GM12874 (cell line): ENCODE results near the gene PBX1.

Experiments used
- TF ChIP-seq, protein P1 (sequence below): IDR thresholded peaks from 2 replicates; pipeline ENCODE4 v1.5.1; 2011; ENCODE audit warnings: low read depth, mild to moderate bottlenecking, control low read depth, low read length, moderate library complexity; ENCODE audit not compliant: insufficient read depth

The PBX1 gene

DNA sequence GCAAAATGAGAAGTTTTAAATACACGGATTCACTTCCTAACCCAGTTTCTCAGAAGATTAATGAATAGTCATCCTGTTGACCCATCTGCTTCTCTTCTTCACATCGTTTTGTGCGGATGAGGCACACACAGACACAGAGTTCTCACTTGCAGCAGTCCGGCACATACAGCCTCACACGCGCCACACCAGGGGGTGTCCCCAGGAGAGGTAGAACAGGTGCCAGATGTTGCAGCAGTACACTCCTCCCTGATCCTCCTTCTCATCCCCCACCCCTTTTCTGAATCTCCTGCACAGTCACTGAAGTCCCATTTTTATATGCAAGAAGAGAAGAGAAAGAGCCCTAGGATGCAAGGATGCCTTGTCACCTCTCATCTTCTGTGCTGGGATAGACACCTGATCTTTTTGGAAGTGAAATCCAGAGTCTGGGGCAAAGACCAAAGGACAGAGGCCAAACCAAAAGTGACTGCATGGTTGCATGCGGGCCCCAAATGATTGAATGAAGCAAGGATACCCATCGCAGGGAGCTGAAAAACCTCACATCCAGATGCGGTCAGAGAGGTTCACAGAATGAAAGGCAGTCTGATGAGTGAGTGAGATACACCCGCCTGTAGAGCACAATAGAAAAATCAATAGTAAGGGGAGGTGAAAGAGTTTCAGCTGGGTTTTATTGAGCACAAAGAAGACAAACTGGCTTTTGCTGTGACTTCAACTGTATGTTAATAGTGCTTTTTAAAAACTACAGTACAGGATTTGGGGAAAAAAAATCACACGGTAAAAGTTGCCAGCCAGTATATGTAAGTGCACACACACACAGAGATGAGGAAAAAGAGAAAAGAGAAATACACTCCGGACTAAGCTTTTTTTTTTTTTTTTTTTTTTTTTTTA, 28.9 kb downstream of the PBX1 start:
- TF ChIP-seq, protein P1, sequence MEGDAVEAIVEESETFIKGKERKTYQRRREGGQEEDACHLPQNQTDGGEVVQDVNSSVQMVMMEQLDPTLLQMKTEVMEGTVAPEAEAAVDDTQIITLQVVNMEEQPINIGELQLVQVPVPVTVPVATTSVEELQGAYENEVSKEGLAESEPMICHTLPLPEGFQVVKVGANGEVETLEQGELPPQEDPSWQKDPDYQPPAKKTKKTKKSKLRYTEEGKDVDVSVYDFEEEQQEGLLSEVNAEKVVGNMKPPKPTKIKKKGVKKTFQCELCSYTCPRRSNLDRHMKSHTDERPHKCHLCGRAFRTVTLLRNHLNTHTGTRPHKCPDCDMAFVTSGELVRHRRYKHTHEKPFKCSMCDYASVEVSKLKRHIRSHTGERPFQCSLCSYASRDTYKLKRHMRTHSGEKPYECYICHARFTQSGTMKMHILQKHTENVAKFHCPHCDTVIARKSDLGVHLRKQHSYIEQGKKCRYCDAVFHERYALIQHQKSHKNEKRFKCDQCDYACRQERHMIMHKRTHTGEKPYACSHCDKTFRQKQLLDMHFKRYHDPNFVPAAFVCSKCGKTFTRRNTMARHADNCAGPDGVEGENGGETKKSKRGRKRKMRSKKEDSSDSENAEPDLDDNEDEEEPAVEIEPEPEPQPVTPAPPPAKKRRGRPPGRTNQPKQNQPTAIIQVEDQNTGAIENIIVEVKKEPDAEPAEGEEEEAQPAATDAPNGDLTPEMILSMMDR: no peak

DNA sequence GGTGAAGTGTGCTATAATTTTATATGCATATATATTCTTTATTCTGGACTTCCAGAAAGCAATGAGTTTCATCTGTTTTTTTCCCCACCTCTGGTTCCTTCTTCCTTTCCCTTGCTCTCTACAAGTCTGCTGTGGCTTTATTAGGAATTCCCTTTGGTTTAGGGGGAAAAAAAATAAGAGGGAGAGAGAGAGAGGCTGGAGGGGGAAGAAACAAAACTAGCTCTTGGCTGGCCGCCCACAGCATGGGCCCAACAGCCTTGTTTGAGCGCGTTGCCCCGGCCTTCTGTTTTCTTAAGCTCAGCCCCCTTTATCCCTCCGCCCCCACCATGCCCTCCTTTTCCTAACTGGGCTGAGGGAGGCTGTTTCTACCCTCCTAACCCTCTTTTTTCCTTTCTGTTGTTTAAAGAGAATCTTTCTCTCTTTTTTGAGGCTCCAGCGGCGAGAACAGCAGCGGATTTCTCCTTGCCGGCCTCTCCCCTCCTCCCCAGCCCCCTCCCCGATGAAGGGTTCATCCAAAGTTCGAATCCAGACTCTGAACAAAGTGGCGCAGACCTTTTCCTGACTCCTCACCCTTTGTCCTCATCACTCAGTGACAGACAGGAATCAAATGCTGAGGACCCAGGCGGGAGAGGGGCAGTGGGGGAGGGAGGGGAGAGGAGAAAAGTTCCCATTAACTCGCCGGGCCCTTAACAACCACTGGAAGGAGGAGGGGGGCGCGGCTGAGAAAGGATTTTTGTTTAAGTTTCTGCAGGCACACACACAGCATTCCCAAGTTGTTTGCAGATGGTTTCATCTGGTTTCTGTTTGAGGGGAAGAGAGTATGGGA, 29.7 kb downstream of the PBX1 start:
- TF ChIP-seq, protein P1: no peak

- TF ChIP-seq, protein P1: no peak
These were observed 30.4 kb downstream of the PBX1 start for GRCh38 chr1:164589408-164589807.

GRCh38 chr1:164589961-164590507, 31.1 kb downstream of the PBX1 start:
- TF ChIP-seq, protein P1: no peak

- TF ChIP-seq, protein P1: no peak
These were observed 31.6 kb downstream of the PBX1 start for GRCh38 chr1:164590592-164590991.

GRCh38 chr1:164591858-164592257, 32.9 kb downstream of the PBX1 start:
- TF ChIP-seq, protein P1: no peak

DNA sequence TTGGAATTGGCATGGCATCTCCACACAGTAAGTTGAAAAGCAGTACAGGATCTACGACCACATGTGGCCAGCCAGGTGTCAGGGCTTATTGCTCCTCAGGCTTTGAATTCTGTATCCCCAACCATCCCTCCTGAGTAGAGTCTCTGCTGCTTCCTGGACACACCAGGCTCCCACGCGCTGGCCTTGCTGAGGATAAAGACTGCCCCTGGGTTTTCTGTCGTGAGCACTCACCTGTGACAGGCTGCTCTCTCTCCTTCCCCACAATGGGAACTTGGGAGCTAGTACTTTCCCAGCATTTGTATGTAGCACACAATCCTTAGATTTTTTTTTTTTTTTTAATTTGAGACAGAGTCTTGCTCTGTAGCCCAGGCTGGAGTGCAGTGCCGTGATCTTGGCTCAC, 33.6 kb downstream of the PBX1 start:
- TF ChIP-seq, protein P1: no peak
